ENCODE measurements around the gene TEX2. TPM values are rescaled to one million over a fixed set of nuclear protein-coding genes. Genes with fewer than 3 reads are reported as not detected.
"Not testable (repeated sequence)": the region's sequence is repeated elsewhere in the genome, so short reads cannot be mapped to it uniquely, and the experiment has no call there.

TEX2 gene
- total RNA-seq, 1 experiment from 2014 or later = 8.5 TPM

DNA sequence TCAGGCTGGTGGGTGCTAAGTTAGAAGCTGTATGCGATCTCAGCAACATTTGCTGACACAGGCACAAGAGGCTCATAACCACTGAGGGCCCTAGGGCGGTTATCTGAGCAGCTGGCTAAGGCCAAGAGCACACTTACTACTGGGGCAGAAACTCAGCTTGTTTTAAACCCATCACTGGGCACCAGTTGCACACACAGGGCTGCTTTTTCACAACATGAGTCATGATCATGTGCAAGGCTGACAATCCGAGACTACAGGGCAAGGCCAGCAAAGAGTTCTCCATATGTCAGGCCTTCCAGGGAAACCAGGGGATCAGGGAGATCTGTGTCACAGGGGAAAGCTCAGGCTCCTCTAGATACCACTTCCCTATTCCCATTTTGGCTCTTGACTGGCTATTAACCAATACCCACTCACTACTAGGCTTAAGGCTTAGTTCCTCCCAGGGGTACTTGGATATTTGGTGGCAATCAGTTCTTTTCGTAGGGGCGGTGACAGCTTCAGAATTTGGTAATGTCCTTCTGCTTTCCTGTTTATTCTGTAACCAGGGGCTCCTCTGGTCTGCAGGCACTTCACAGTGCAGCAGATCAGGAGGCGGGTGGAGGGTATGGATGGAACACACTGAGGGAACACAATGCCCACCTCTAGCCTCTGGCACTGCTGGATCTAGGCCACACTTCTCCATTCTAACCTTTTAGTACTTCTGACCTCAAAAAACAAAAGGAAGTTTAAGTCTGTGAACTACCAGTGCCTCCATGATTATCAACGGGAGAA lies 88.2 kb downstream of the TEX2 start:
- in situ Hi-C loops (cut with HindIII; ENCODE audit: low pct_unique_long_range_greater_than_20kb, low sequenced_read_pairs) = no loop called here
- DNase-seq (ENCODE audit: low read depth) = peak; percentile 26

DNA sequence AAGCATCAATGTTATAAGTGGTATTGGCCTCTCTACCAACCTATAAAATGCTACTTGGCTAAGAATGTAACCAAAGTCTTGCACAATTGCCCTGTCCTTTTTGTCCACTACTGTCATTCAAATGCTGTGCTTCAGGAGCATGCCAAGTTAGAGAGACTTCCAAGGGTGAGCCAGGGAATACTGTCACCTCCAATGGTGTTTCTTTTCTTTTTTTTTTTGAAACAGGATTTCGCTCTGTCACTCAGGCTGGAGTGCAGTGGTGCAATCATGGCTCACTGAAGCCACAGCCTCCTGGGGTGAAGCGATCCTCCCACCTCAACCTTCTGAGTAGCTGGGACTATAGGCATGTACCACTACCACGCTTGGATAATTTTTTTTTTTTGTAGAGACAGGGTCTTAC lies 89.4 kb downstream of the TEX2 start:
- in situ Hi-C loops (cut with HindIII; ENCODE audit: low pct_unique_long_range_greater_than_20kb, low sequenced_read_pairs) = no loop called here
- DNase-seq (ENCODE audit: low read depth) = no peak

GRCh38 chr17:64172510-64172909 lies 90.5 kb downstream of the TEX2 start:
- DNase-seq (ENCODE audit: low read depth) = no peak
- in situ Hi-C loops (cut with HindIII; ENCODE audit: low pct_unique_long_range_greater_than_20kb, low sequenced_read_pairs) = no loop called here

DNA sequence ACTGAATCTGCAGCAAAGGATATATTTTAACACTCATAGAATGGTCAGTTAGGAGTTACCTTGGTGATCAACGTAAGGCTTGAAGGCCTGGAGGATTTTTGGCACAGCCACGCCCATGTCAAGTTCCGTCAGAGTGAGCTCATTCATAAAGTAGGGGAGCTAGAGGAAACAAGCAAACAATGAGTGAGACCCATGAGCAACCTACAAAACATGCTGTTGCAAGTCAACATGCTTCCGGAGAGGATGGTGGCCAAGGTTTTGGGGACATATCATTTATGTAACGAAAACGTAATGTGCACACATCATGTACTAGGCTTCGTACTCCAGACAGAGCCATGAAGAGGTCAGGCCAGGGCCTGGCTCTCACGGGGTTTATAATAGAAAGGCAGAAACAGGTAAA lies 92.0 kb downstream of the TEX2 start:
- DNase-seq (ENCODE audit: low read depth) = no peak
- in situ Hi-C loops (cut with HindIII; ENCODE audit: low pct_unique_long_range_greater_than_20kb, low sequenced_read_pairs) = no loop called here

DNA sequence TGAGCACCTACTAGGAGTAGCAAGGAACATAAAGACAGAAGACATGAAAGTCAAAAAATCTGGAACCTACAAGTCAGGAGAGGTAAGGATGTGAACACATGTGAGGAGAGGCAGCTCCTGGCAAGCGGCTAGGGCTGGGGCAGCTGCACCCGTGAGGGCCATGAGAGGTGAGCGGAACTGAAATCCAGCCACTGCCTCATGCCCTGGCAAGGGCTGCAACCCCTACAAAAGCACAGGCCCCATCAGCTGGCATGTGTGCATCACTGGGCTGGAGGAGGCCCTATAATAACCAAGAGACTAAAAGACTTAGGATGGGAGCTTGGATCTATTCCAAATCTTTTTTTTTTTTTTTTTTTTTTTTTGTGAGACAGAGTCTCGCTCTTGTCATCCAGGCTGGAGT lies 92.8 kb downstream of the TEX2 start:
- in situ Hi-C loops (cut with HindIII; ENCODE audit: low pct_unique_long_range_greater_than_20kb, low sequenced_read_pairs) = no loop called here
- no peak for DNase-seq (ENCODE audit: low read depth)

DNA sequence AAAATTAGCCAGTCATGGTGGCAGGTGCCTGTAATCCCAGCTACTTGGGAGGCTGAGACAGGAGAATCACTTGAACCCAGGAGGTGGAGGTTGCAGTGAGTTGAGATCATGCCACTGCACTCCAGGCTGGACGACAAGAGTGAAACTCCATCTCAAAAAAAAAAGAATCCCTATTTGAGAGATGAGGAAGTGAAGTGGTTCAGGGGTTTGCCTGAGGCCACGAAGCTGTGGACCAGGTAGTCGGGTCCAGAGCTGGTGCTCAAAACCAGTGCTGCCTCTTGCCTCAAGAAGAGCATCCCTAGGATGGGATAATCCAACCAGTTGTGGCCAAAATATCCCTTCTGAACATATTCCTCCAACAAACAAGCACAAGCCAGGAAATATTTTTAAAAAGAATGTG lies 95.4 kb downstream of the TEX2 start:
- in situ Hi-C loops (cut with HindIII; ENCODE audit: low pct_unique_long_range_greater_than_20kb, low sequenced_read_pairs) = not testable (repeated sequence)

GRCh38 chr17:64166876-64167275 lies 96.2 kb downstream of the TEX2 start:
- in situ Hi-C loops (cut with HindIII; ENCODE audit: low pct_unique_long_range_greater_than_20kb, low sequenced_read_pairs) = no loop called here
- DNase-seq (ENCODE audit: low read depth) = no peak

More for the DNA sequence above, 95.4 kb downstream of the TEX2 start:
- not testable (repeated sequence) for DNase-seq (ENCODE audit: low read depth)

- in situ Hi-C loops (cut with HindIII; ENCODE audit: low pct_unique_long_range_greater_than_20kb, low sequenced_read_pairs) = no loop called here
- no peak for DNase-seq (ENCODE audit: low read depth)
Observed at GRCh38 chr17:64165347-64165746, 97.7 kb downstream of the TEX2 start.

- no peak for DNase-seq (ENCODE audit: low read depth)
- in situ Hi-C loops (cut with HindIII; ENCODE audit: low pct_unique_long_range_greater_than_20kb, low sequenced_read_pairs) = no loop called here
Observed at GRCh38 chr17:64164596-64165285, 98.3 kb downstream of the TEX2 start.

DNA sequence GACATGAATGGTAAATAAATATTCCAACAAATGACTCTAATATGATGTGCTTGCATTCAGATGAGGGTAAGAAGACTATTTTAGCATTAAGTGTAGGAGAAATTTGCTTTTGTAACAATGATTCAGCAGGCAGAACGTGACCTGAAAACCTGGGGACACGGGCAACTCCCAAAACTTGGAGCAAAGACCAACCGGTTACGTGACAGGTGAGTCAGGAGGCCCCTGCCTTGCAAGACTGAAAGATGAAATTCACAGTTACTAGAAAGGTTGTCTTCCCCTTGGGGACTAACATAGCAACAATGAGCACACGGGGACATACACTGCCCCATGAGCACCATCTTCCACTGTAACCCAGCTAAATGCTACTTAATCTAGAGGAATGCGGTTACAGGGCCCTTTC lies 99.6 kb downstream of the TEX2 start:
- DNase-seq (ENCODE audit: low read depth) = no peak
- in situ Hi-C loops (cut with HindIII; ENCODE audit: low pct_unique_long_range_greater_than_20kb, low sequenced_read_pairs) = no loop called here

DNA sequence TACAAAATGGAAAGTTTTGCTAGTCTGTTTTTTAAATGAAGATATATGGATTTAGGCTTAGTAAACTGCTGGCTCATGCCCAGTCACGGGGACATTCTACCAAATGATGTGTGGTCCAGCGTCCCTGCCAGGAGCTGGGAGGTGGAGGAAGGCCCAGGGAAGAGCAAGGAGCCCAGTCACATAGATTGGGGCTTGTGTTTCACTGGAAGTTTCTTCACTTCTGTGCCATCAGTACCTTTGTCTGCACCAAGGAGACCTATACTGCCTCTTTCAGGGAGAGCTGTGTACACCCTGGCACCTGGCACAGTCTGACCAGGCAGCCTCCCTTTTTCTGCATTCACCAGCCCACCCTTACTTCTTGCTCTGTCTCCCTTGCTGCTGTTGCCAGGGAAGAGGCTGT lies 100.5 kb downstream of the TEX2 start:
- in situ Hi-C loops (cut with HindIII; ENCODE audit: low pct_unique_long_range_greater_than_20kb, low sequenced_read_pairs) = no loop called here
- no peak for DNase-seq (ENCODE audit: low read depth)

DNA sequence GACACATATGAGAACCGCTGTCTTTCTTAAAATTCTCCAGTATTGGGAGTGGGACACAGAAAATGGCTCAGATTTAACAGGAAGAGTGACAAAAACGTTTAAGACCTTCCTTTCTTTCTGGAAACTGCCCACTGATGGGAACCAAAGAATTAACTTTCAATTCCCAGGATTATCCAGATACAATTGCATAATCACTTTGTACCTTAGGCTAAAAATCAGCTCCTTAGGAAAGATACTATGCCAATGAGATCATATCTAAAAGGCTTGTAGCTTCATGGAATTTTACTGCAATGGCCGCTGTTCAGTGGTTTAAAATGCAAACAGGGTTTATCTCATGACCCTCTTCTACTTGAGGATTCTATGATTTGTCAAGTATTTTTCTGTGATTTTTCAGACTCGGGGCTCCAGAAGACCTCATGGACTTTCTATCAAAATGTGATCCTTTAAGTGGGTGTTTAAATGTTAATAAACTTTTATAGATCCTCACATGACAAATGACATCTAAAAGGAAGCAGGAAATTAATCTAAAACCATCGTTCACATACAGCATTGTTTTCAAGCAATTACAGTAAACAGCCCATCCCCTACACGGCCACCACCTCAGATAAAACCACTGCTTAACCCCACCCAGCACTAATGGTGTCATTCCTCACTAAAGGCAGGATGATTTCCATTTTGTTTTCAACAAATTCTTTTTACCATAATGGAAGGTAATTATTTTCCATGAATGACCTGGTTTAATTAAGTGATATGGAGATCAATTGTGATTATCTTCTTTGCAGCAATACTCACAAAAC lies 101.5 kb downstream of the TEX2 start:
- no peak for DNase-seq (ENCODE audit: low read depth)
- in situ Hi-C loops (cut with HindIII; ENCODE audit: low pct_unique_long_range_greater_than_20kb, low sequenced_read_pairs) = no loop called here

DNA sequence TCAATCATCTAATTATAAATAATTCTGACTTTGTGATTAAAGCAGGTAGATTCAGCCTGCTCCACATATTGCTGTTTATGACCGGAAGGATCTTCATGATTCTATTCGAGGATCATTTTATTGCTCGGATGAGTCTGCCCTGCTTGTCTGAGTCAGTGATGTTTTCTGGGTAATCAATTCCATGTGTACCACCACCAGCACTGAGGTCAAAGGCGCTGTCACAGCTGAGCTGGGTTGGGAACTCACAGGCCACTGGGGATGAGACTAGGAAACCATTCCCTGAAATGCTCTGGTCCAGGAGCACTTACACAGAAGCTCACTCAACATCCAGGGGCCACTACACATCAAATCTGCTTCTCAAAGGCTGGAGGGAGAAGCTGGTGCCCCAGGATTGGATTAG lies 102.7 kb downstream of the TEX2 start:
- in situ Hi-C loops (cut with HindIII; ENCODE audit: low pct_unique_long_range_greater_than_20kb, low sequenced_read_pairs) = no loop called here
- DNase-seq (ENCODE audit: low read depth) = no peak

GRCh38 chr17:64158831-64159590 lies 104.0 kb downstream of the TEX2 start:
- in situ Hi-C loops (cut with HindIII; ENCODE audit: low pct_unique_long_range_greater_than_20kb, low sequenced_read_pairs) = no loop called here
- DNase-seq (ENCODE audit: low read depth) = no peak

DNA sequence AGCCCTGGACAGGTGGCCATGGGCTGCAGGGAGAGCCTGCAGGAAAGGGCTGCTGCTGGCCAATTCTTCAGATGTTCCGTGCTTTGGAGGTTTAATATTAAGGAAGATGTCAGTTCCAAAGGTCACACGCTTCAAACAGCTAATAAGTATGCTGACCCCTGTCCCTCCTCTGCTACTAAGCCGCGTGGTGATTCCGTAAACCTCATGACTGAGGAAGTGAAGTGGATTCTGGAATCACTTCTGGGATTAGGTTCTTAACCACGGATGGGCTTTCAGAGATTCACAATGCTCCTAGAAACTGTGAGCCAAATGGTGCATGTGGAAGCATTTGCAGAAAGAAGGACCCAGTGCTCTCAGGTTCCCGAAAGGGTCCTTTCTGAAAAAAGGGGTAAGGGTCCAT lies 104.7 kb downstream of the TEX2 start:
- no peak for DNase-seq (ENCODE audit: low read depth)
- in situ Hi-C loops (cut with HindIII; ENCODE audit: low pct_unique_long_range_greater_than_20kb, low sequenced_read_pairs) = no loop called here

DNA sequence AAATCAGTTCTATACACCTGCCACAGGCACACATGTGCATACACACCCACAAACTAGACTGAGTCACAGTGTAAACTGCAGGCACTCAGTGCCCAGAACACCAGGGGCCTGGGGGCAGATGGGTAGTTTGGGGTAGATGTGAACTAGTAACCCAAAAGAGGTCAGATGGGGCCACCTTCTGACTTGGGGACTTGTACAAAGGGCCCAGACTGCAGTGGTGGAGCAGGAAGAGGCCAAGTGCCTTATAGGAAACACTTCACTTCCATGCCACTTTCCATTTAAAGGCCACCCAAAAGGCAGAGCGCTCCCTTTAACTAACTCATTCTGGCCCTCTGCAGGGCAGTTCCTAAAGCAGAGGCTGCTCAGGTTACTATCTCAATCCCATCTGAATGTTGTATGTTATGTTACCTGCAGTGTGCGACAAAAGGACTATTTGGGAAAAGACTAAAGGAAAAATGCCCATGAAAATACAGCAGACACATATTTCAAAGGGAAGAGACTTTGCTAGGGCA lies 105.3 kb downstream of the TEX2 start:
- in situ Hi-C loops (cut with HindIII; ENCODE audit: low pct_unique_long_range_greater_than_20kb, low sequenced_read_pairs) = no loop called here
- no peak for DNase-seq (ENCODE audit: low read depth)

- DNase-seq (ENCODE audit: low read depth) = no peak
- in situ Hi-C loops (cut with HindIII; ENCODE audit: low pct_unique_long_range_greater_than_20kb, low sequenced_read_pairs) = no loop called here
Observed at GRCh38 chr17:64156670-64157069, 106.4 kb downstream of the TEX2 start.

DNA sequence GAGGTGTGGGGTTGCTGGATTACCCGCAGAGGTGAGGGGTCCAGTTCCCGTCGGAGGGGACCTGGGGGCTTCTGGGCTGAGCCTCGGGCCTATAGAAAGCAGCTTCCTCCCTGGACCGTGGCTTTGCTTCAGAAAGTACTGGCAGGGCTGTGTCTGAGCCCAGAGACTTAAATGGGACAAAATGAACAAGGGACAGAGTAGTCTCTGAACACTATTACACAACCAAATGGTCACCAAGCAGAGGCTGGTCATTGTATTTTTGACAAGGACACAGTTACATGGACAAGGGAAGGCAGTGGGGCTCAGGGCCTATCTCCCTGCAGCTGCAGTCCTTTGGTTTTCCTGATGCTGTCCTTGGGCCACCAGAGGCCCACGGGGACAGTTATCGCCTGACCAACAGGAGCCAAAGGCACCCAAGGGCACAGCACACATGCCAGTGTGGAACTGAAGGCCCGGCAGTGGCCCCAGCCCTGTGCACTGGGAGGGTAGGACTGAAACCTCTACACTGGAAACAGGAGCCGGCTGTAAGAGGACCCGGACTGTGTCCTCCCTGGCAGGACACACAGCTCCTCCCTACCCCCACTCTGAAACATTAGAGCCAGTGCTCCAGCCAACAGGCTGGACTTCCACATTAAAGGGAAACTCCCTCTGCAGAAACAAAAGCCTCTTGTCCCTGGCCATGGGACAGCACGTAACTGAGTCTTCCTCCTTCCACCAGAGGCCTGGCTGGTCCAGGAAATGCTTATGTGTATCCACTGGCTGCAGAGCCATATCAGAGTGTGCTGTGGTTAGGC lies 107.1 kb downstream of the TEX2 start:
- in situ Hi-C loops (cut with HindIII; ENCODE audit: low pct_unique_long_range_greater_than_20kb, low sequenced_read_pairs) = no loop called here
- no peak for DNase-seq (ENCODE audit: low read depth)
